GM23248 (cell line): Measurements from ENCODE around the gene IL17C. TPM values are rescaled to one million over a fixed set of nuclear protein-coding genes. Genes with fewer than 3 reads are reported as not detected.

Experiments used
- DNase-seq: peaks from one replicate; pipeline ENCODE4 v3.0.0-alpha.2; 2015
- H2AFZ ChIP-seq: fragments of 200-600 bp; sonication (generic); 2 replicates; pipeline ENCODE4 v1.6.1; 2016; ENCODE audit warnings: antibody characterized with exemption
- H3F3A ChIP-seq: fragments of 200-600 bp; sonication (generic); 2 replicates; pipeline ENCODE4 v1.6.1; 2016; ENCODE audit warnings: mild to moderate bottlenecking, antibody characterized with exemption, mixed run types; ENCODE audit not compliant: insufficient read depth
- H3K27ac ChIP-seq: fragments of 200-600 bp; sonication (generic); 2 replicates; pipeline ENCODE4 v1.5.1; 2016; ENCODE audit warnings: mild to moderate bottlenecking
- H3K27me3 ChIP-seq: fragments of 200-600 bp; sonication (generic); replicated peaks from 2 replicates; pipeline ENCODE4 v1.6.1; 2016; ENCODE audit warnings: mild to moderate bottlenecking; ENCODE audit not compliant: insufficient read depth
- H3K36me3 ChIP-seq: fragments of 200-600 bp; sonication (generic); 2 replicates; pipeline ENCODE4 v1.6.1; 2016; ENCODE audit warnings: low read depth, mild to moderate bottlenecking
- H3K4me1 ChIP-seq: fragments of 200-600 bp; sonication (generic); 2 replicates; pipeline ENCODE4 v1.6.1; 2016; ENCODE audit warnings: mild to moderate bottlenecking; ENCODE audit not compliant: insufficient read depth
- H3K4me2 ChIP-seq: fragments of 200-600 bp; sonication (generic); one replicate; pipeline ENCODE4 v1.6.1; 2016; ENCODE audit warnings: mild to moderate bottlenecking; ENCODE audit not compliant: unreplicated experiment
- H3K4me3 ChIP-seq: fragments of 200-600 bp; sonication (generic); 2 replicates; pipeline ENCODE4 v1.5.1; 2016; ENCODE audit warnings: mild to moderate bottlenecking
- H3K79me2 ChIP-seq: fragments of 200-600 bp; sonication (generic); 2 replicates; pipeline ENCODE4 v1.6.1; 2016; ENCODE audit warnings: mild to moderate bottlenecking; ENCODE audit not compliant: insufficient read depth
- H3K9ac ChIP-seq: fragments of 200-600 bp; sonication (generic); 2 replicates; pipeline ENCODE4 v1.6.1; 2016; ENCODE audit warnings: mild to moderate bottlenecking
- H3K9me2 ChIP-seq: fragments of 200-600 bp; sonication (generic); 2 replicates; pipeline ENCODE4 v1.6.1; 2016; ENCODE audit warnings: mixed run types, mild to moderate bottlenecking, moderate library complexity; ENCODE audit not compliant: insufficient read depth
- H3K9me3 ChIP-seq: fragments of 200-600 bp; sonication (generic); one replicate; pipeline ENCODE4 v1.6.1; 2017; ENCODE audit warnings: low read depth
- H4K20me1 ChIP-seq: fragments of 200-600 bp; sonication (generic); 2 replicates; pipeline ENCODE4 v1.6.0; 2016; ENCODE audit not compliant: insufficient read depth
- EZH2 ChIP-seq: fragments of 200-600 bp; sonication (generic); IDR thresholded peaks from 2 replicates; pipeline ENCODE4 v1.6.1; 2018; ENCODE audit warnings: antibody characterized with exemption, mild to moderate bottlenecking; ENCODE audit not compliant: insufficient read depth, poor library complexity, severe bottlenecking
- EZH2phosphoT487 ChIP-seq: fragments of 200-600 bp; sonication (generic); IDR thresholded peaks from 2 replicates; pipeline ENCODE4 v1.6.1; 2018; ENCODE audit warnings: antibody characterized with exemption, moderate library complexity, mild to moderate bottlenecking, low read depth; ENCODE audit not compliant: insufficient read depth
- whole genome bisulfite sequencing, 2 experiments: methylation state at CpG; one replicate each; pipeline ENCODE4 v1.1.6; 2015 to 2017; ENCODE audit warnings: low lambda C conversion rate in 2 of 2, low coverage in 1 of 2; ENCODE audit errors: missing lambda C conversion rate in 2 of 2; 5-methylcytosine and 5-hydroxymethylcytosine counted together
- in situ Hi-C: fragments of 300-500 bp; cut with MboI; formaldehyde crosslinking; loops from 2 replicates; pipeline ENCODE4 v1.15.0; 2020
- polyA plus RNA-seq: library from polyadenylated mRNA; unstranded; fragments of >200 nt; fragmentation: Nextera tagmentation; extraction: Ambion mirVana; gene quantifications from 2 replicates; pipeline ENCODE4 v1.2.1, GENCODE V29; 2016
- total RNA-seq: library from RNA; depleted of rRNA; stranded (reverse); fragments of >200 nt; shearing (Covaris generic); gene quantifications from 2 replicates; pipeline ENCODE4 v1.2.3, GENCODE V29; 2014

Gene IL17C
- total and polyA plus RNA-seq, 2 experiments from 2014 or later, result not detected

DNA sequence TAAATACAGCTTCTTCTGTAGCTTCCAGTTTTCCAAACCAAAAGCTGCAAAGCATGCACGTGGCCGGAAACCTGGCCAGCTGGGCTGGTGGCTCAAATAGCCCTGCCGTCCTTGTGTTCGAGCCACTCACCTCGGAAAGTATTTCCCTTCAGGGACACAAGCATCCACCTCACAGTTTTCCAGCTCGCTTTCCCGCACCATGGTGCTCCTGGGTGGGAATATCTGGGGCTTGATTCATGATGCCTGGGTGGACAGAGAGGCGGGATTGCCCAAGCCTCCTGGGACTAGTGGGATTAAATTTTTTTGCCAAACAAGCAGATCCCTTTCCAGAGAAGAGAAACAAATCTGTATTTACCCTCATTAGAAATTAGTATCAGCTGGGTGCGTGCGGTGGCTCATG is 31.6 kb downstream of the IL17C start:
- WGBS, 2 experiments, result 34 to 35% methylated on average over 10 of the region's 10 CpGs
- Histone ChIP-seq H3F3A (no peaks in the 10 kb centered on the region), H3K9me2 (no peaks in the 10 kb centered on the region), H3K36me3 (no peaks in the 10 kb centered on the region), H2AFZ (no peak overlapping the region), H3K4me1 (no peaks in the 10 kb centered on the region), H3K27me3 (no peaks in the 10 kb centered on the region), H3K4me2 (no peak overlapping the region), H3K4me3 (no peak overlapping the region), H3K9me3 (no peaks in the 10 kb centered on the region), H4K20me1 (no peaks in the 10 kb centered on the region), H3K9ac (no peak overlapping the region), H3K79me2 (no peaks in the 10 kb centered on the region), H3K27ac (peak overlapping the region; percentile 1; the same call in 1 of the 2 replicates)
- TF ChIP-seq EZH2phosphoT487 (no peak), EZH2 (no peak)
- in situ Hi-C loops, result no loop called here
- DNase-seq, result peak; percentile 58

DNA sequence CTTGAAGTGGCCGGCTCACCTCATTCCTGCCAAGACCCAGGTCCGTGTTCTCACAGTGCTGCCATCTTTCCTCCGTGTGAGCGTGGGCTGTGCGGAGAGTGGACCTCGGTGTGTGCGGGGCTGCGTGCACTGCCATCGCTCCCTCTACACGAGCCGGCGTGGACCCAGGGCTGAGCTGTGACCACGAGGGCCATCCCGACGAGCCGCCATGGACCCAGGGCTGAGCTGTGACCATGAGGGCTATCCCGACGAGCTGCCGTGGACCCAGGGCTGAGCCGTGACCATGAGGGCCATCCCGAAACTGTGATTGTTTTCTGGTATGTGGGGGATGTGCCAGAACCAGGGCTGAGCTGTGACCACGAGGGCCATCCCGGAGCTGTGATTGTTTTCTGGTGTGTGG is 33.4 kb downstream of the IL17C start:
- in situ Hi-C loops, result no loop called here
- Histone ChIP-seq H3K79me2 (no peaks in the 10 kb centered on the region), H3K9me2 (no peaks in the 10 kb centered on the region), H3K4me2 (no peak overlapping the region), H4K20me1 (no peaks in the 10 kb centered on the region), H3K9me3 (no peaks in the 10 kb centered on the region), H3K36me3 (no peaks in the 10 kb centered on the region), H3F3A (no peaks in the 10 kb centered on the region), H3K27ac (no peak overlapping the region), H3K27me3 (no peaks in the 10 kb centered on the region), H3K4me3 (no peak overlapping the region), H3K4me1 (no peaks in the 10 kb centered on the region), H3K9ac (no peak overlapping the region), H2AFZ (no peak overlapping the region)
- TF ChIP-seq EZH2phosphoT487, result no peak
- no peak for TF ChIP-seq EZH2
- no peak for DNase-seq
- 92 to 94% methylated on average over 23 of the region's 23 CpGs for WGBS, 2 experiments

DNA sequence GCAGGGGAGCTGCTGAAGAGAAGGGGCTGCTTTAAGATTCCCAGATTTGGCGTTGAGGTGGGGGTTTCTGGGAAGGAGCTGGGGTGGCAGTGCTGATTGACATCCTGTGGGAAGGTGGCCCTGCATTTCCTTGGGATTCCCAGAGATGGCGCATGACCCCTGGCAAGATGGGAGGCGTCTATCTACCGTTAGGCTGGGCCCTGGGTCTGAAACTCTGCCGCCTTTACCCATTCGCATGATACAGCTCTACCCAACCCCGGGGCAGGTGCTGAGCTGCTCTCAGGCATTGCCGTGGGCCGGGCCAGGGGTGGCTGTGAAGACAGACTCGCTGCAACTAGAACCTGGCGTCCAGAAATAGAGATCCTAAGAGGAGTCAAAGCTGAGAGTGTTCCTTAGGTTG is 34.4 kb downstream of the IL17C start:
- 82 to 92% methylated on average over 9 to 11 of the region's 11 CpGs for WGBS, 2 experiments
- no peaks in the 10 kb centered on the region for H3K79me2 ChIP-seq
- H4K20me1 ChIP-seq, result no peaks in the 10 kb centered on the region
- H3K27me3 ChIP-seq, result no peaks in the 10 kb centered on the region
- no peaks in the 10 kb centered on the region for H3K9me2 ChIP-seq
- no peaks in the 10 kb centered on the region for H3K4me1 ChIP-seq
- no peak overlapping the region for H3K27ac ChIP-seq
- H3K9me3 ChIP-seq, result no peaks in the 10 kb centered on the region
- in situ Hi-C loops, result no loop called here
- H3F3A ChIP-seq, result no peaks in the 10 kb centered on the region
- no peak overlapping the region for H3K9ac ChIP-seq
- H3K36me3 ChIP-seq, result no peaks in the 10 kb centered on the region
- no peak overlapping the region for H3K4me2 ChIP-seq
- no peak overlapping the region for H3K4me3 ChIP-seq
- DNase-seq, result no peak
- no peak for TF ChIP-seq EZH2
- TF ChIP-seq EZH2phosphoT487, result no peak
- no peak overlapping the region for H2AFZ ChIP-seq

DNA sequence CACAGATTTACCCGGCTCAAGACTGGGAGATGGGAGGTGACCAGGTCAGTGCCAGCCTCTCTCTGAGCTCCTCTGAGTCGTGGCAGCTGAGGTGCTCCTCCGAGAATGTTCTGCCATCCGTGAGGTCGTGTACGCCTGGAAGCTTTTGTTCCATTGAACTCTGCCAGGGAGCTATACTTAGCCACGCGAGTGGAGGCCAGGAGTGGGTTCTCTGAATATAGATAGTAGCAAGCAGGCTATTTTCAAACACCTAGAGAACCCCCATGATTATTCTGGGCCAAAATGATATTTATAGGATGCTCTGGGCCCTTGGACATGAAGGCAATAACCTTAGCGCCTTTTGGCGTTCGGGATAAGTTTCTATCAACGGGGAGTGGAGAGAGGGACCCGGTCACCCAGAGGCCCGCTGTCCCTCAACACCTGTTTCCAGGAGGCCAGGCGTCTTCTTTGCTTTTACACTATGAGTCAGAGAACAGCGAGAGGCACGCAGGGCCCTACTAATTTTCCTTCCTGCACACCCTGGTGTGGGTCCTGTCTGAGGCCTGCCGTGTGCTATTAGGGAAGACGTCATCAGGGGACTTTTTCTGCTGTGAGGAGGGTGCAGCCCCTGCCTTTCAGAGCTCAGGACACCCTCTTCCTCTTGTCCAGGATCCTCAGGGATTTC is 35.5 kb downstream of the IL17C start:
- no peaks in the 10 kb centered on the region for H3K4me1 ChIP-seq
- H3K4me3 ChIP-seq, result no peak overlapping the region
- H3K79me2 ChIP-seq, result no peaks in the 10 kb centered on the region
- no peak overlapping the region for H3K27ac ChIP-seq
- WGBS, 2 experiments, result 93 to 96% methylated on average over 19 of the region's 19 CpGs
- DNase-seq, result no peak
- in situ Hi-C loops, result no loop called here
- H3F3A ChIP-seq, result no peaks in the 10 kb centered on the region
- H3K9me2 ChIP-seq, result no peaks in the 10 kb centered on the region
- H3K9ac ChIP-seq, result no peak overlapping the region
- no peak for TF ChIP-seq EZH2phosphoT487
- TF ChIP-seq EZH2, result no peak
- H3K36me3 ChIP-seq, result no peaks in the 10 kb centered on the region
- H3K4me2 ChIP-seq, result no peak overlapping the region
- no peak overlapping the region for H2AFZ ChIP-seq
- no peaks in the 10 kb centered on the region for H4K20me1 ChIP-seq
- H3K9me3 ChIP-seq, result no peaks in the 10 kb centered on the region
- no peaks in the 10 kb centered on the region for H3K27me3 ChIP-seq
